ENCODE results near the gene TRAPPC3.
A peak's percentile ranks its signal among the peaks of the same experiment; 100 is the strongest.
"Not testable (repeated sequence)": the region's sequence is repeated elsewhere in the genome, so short reads cannot be mapped to it uniquely, and the experiment has no call there.

The TRAPPC3 gene

GRCh38 chr1:36163426-36163825, 14.1 kb upstream of the TRAPPC3 start:
- no peak overlapping the region for H3K4me3 ChIP-seq (ENCODE audit: low read length)
- H3K36me3 ChIP-seq (ENCODE audit: insufficient read depth, low read length) = peaks cover 53% of the 10 kb centered on the region
- H3K4me1 ChIP-seq (ENCODE audit: control insufficient read depth, insufficient read depth, low read length) = peaks cover 60% of the 10 kb centered on the region
- H3K27me3 ChIP-seq (ENCODE audit: control insufficient read depth, insufficient read depth, low read length) = no peaks in the 10 kb centered on the region
- H3K9me3 ChIP-seq (replicated peaks; ENCODE audit: low read length) = no peaks in the 10 kb centered on the region
- no peak overlapping the region for H3K4me2 ChIP-seq (ENCODE audit: low read length)
- no peak overlapping the region for H3K9ac ChIP-seq (ENCODE audit: low read depth, low read length)

GRCh38 chr1:36162680-36163239, 13.5 kb upstream of the TRAPPC3 start:
- H3K9ac ChIP-seq (ENCODE audit: low read depth, low read length) = peak overlapping the region; percentile 77
- no peaks in the 10 kb centered on the region for H3K9me3 ChIP-seq (replicated peaks; ENCODE audit: low read length)
- peak overlapping the region; percentile 87 for H3K4me2 ChIP-seq (ENCODE audit: low read length)
- peaks cover 67% of the 10 kb centered on the region for H3K4me1 ChIP-seq (ENCODE audit: control insufficient read depth, insufficient read depth, low read length)
- H3K4me3 ChIP-seq (ENCODE audit: low read length) = no peak overlapping the region
- H3K36me3 ChIP-seq (ENCODE audit: insufficient read depth, low read length) = peaks cover 50% of the 10 kb centered on the region
- H3K27me3 ChIP-seq (ENCODE audit: control insufficient read depth, insufficient read depth, low read length) = no peaks in the 10 kb centered on the region

GRCh38 chr1:36161641-36162531, 12.6 kb upstream of the TRAPPC3 start:
- no peaks in the 10 kb centered on the region for H3K9me3 ChIP-seq (replicated peaks; ENCODE audit: low read length)
- peak overlapping the region; percentile 67 for H3K4me3 ChIP-seq (ENCODE audit: low read length)
- H3K36me3 ChIP-seq (ENCODE audit: insufficient read depth, low read length) = peaks cover 43% of the 10 kb centered on the region
- H3K9ac ChIP-seq (ENCODE audit: low read depth, low read length) = peak overlapping the region; percentile 77
- H3K27me3 ChIP-seq (ENCODE audit: control insufficient read depth, insufficient read depth, low read length) = no peaks in the 10 kb centered on the region
- H3K4me1 ChIP-seq (ENCODE audit: control insufficient read depth, insufficient read depth, low read length) = peaks cover 61% of the 10 kb centered on the region
- H3K4me2 ChIP-seq (ENCODE audit: low read length) = peak overlapping the region; percentile 87

- H3K4me3 ChIP-seq (ENCODE audit: low read length) = peak overlapping the region; percentile 67
- no peaks in the 10 kb centered on the region for H3K27me3 ChIP-seq (ENCODE audit: control insufficient read depth, insufficient read depth, low read length)
- peaks cover 43% of the 10 kb centered on the region for H3K36me3 ChIP-seq (ENCODE audit: insufficient read depth, low read length)
- peak overlapping the region; percentile 77 for H3K9ac ChIP-seq (ENCODE audit: low read depth, low read length)
- peaks cover 55% of the 10 kb centered on the region for H3K4me1 ChIP-seq (ENCODE audit: control insufficient read depth, insufficient read depth, low read length)
- H3K4me2 ChIP-seq (ENCODE audit: low read length) = peak overlapping the region; percentile 87
- no peaks in the 10 kb centered on the region for H3K9me3 ChIP-seq (replicated peaks; ENCODE audit: low read length)
Measured at GRCh38 chr1:36160949-36161485, 11.7 kb upstream of the TRAPPC3 start.

GRCh38 chr1:36160388-36160948, 11.2 kb upstream of the TRAPPC3 start:
- H3K36me3 ChIP-seq (ENCODE audit: insufficient read depth, low read length) = peaks cover 43% of the 10 kb centered on the region
- peak overlapping the region; percentile 77 for H3K9ac ChIP-seq (ENCODE audit: low read depth, low read length)
- H3K9me3 ChIP-seq (replicated peaks; ENCODE audit: low read length) = no peaks in the 10 kb centered on the region
- peak overlapping the region; percentile 67 for H3K4me3 ChIP-seq (ENCODE audit: low read length)
- H3K4me2 ChIP-seq (ENCODE audit: low read length) = peak overlapping the region; percentile 87
- H3K27me3 ChIP-seq (ENCODE audit: control insufficient read depth, insufficient read depth, low read length) = no peaks in the 10 kb centered on the region
- H3K4me1 ChIP-seq (ENCODE audit: control insufficient read depth, insufficient read depth, low read length) = peaks cover 53% of the 10 kb centered on the region

- Histone ChIP-seq H3K4me1 (ENCODE audit: control insufficient read depth, insufficient read depth, low read length) (peaks cover 60% of the 10 kb centered on the region), H3K4me2 (ENCODE audit: low read length) (peak overlapping the region; percentile 87), H3K9ac (ENCODE audit: low read depth, low read length) (peak overlapping the region; percentile 77), H3K36me3 (ENCODE audit: insufficient read depth, low read length) (peaks cover 42% of the 10 kb centered on the region), H3K9me3 (replicated peaks; ENCODE audit: low read length) (no peaks in the 10 kb centered on the region), H3K27me3 (ENCODE audit: control insufficient read depth, insufficient read depth, low read length) (no peaks in the 10 kb centered on the region), H3K4me3 (ENCODE audit: low read length) (peak overlapping the region; percentile 67)
Measured at GRCh38 chr1:36159614-36160387, 10.5 kb upstream of the TRAPPC3 start.

- H3K27me3 ChIP-seq (ENCODE audit: control insufficient read depth, insufficient read depth, low read length); H3K9me3 ChIP-seq (replicated peaks; ENCODE audit: low read length): not testable (repeated sequence)
- Histone ChIP-seq H3K4me1 (ENCODE audit: control insufficient read depth, insufficient read depth, low read length) (peaks cover 62% of the 10 kb centered on the region), H3K9ac (ENCODE audit: low read depth, low read length) (peak overlapping the region; percentile 97), H3K36me3 (ENCODE audit: insufficient read depth, low read length) (peaks cover 33% of the 10 kb centered on the region), H3K4me2 (ENCODE audit: low read length) (peak overlapping the region; percentile 99), H3K4me3 (ENCODE audit: low read length) (peak overlapping the region; percentile 96)
Measured at GRCh38 chr1:36158827-36159252, 9.6 kb upstream of the TRAPPC3 start.

- Histone ChIP-seq H3K4me1 (ENCODE audit: control insufficient read depth, insufficient read depth, low read length) (peaks cover 62% of the 10 kb centered on the region), H3K4me3 (ENCODE audit: low read length) (peak overlapping the region; percentile 96)
Measured at GRCh38 chr1:36157973-36158826, 8.9 kb upstream of the TRAPPC3 start.

GRCh38 chr1:36157115-36157903, 8.0 kb upstream of the TRAPPC3 start:
- peak overlapping the region; percentile 99 for H3K4me2 ChIP-seq (ENCODE audit: low read length)
- peaks cover 24% of the 10 kb centered on the region for H3K36me3 ChIP-seq (ENCODE audit: insufficient read depth, low read length)
- no peaks in the 10 kb centered on the region for H3K9me3 ChIP-seq (replicated peaks; ENCODE audit: low read length)
- peak overlapping the region; percentile 96 for H3K4me3 ChIP-seq (ENCODE audit: low read length)
- no peaks in the 10 kb centered on the region for H3K27me3 ChIP-seq (ENCODE audit: control insufficient read depth, insufficient read depth, low read length)
- H3K9ac ChIP-seq (ENCODE audit: low read depth, low read length) = peak overlapping the region; percentile 97
- H3K4me1 ChIP-seq (ENCODE audit: control insufficient read depth, insufficient read depth, low read length) = peaks cover 56% of the 10 kb centered on the region

More at GRCh38 chr1:36157973-36158826, 8.9 kb upstream of the TRAPPC3 start:
- Histone ChIP-seq H3K36me3 (ENCODE audit: insufficient read depth, low read length) (peaks cover 32% of the 10 kb centered on the region), H3K9ac (ENCODE audit: low read depth, low read length) (peak overlapping the region; percentile 97), H3K4me2 (ENCODE audit: low read length) (peak overlapping the region; percentile 99), H3K27me3 (ENCODE audit: control insufficient read depth, insufficient read depth, low read length) (no peaks in the 10 kb centered on the region), H3K9me3 (replicated peaks; ENCODE audit: low read length) (no peaks in the 10 kb centered on the region)

Measured in skeletal muscle satellite cell (primary cell).